HCT116 (cell line): ENCODE results near the gene COLEC11. TPM values are rescaled to one million over a fixed set of nuclear protein-coding genes. Genes with fewer than 3 reads are reported as not detected.

Experiments
- ATAC-seq: fragments of 200-7000 bp; cut with Tn5 transposase; 2 replicates; pipeline ENCODE4 v1.9.1; 2020; ENCODE audit warnings: mild to moderate bottlenecking, moderate library complexity
- BruUV-seq: library from RNA; stranded (reverse); fragments of 400-500 nt; replicated peaks from 2 replicates; lab custom pipeline; 2021; lab: Mats Ljungman, UMichigan
- CTCF ChIA-PET: fragments of 300-600 bp; sonication (Branson Sonifier 250); formaldehyde crosslinking; loops from one replicate; lab custom pipeline; 2021; ENCODE audit warnings: antibody characterized with exemption; lab: Charles Lee
- POLR2A ChIA-PET: fragments of 300-600, 350-600 bp; sonication (Branson Sonifier 250); formaldehyde crosslinking; loops from one replicate; lab custom pipeline; 2021; ENCODE audit warnings: antibody characterized with exemption; lab: Charles Lee
- RAD21 ChIA-PET, 2 experiments: fragments of 300-600 bp; sonication (Branson Sonifier 250); formaldehyde crosslinking; loops; one replicate each; lab custom pipeline; 2023; ENCODE audit warnings: low total read pairs in 2 of 2; ENCODE audit not compliant: uncharacterized antibody in 2 of 2, unreplicated experiment in 2 of 2, low non-redundant PET in 1 of 2; lab: Charles Lee
- DNase-seq: peaks from one replicate; pipeline ENCODE4 v3.0.0-alpha.2; 2010; ENCODE audit warnings: low read depth, low spot score
- H2AFZ ChIP-seq: fragments of 200-600 bp; shearing (Covaris generic), sonication (generic); 2 replicates; pipeline ENCODE4 v1.6.1; 2017; ENCODE audit warnings: low read depth, mixed run types, mixed read lengths, antibody characterized with exemption, low read length; ENCODE audit not compliant: poor library complexity, severe bottlenecking
- H3K27ac ChIP-seq: 2 replicates; pipeline ENCODE4 v1.5.1; 2012; ENCODE audit warnings: low read depth, low read length
- H3K27me3 ChIP-seq: fragments of 200-600 bp; sonication (generic); 2 replicates; pipeline ENCODE4 v1.6.1; 2016; ENCODE audit warnings: mixed run types, low read length, mixed read lengths; ENCODE audit not compliant: insufficient read depth
- H3K36me3 ChIP-seq, 2 experiments: fragments of 200-500 bp in 1 of 2; fragments of 200-600 bp in 1 of 2; sonication (Bioruptor generic) in 1 of 2; sonication (generic) in 1 of 2; 2 replicates each; pipeline versions ENCODE4 v1.5.1 to v1.6.1; 2014 to 2016; ENCODE audit warnings: low read length in 2 of 2, inconsistent platforms in 1 of 2, mixed read lengths in 1 of 2, mixed run types in 1 of 2; ENCODE audit not compliant: insufficient read depth in 2 of 2, control insufficient read depth in 1 of 2
- H3K4me1 ChIP-seq, 2 experiments: fragments of 200-600 bp in 1 of 2; sonication (generic) in 1 of 2; 2 replicates each; pipeline versions ENCODE4 v1.5.1 to v1.6.1; 2012 to 2017; ENCODE audit warnings: low read length in 2 of 2, inconsistent platforms in 1 of 2, mild to moderate bottlenecking in 1 of 2, mixed read lengths in 1 of 2, mixed run types in 1 of 2, moderate library complexity in 1 of 2; ENCODE audit not compliant: insufficient read depth in 2 of 2, control insufficient read depth in 1 of 2
- H3K4me2 ChIP-seq: fragments of 200-600 bp; sonication (generic); 2 replicates; pipeline ENCODE4 v1.6.1; 2017; ENCODE audit warnings: mixed run types, low read length, mixed read lengths
- H3K4me3 ChIP-seq, 2 experiments: fragments of 200-600 bp in 1 of 2; sonication (generic) in 1 of 2; replicated peaks in 1 of 2; 2 replicates each; pipeline ENCODE4 v1.5.1; 2011 to 2016; ENCODE audit warnings: low read length in 2 of 2, control low read depth in 1 of 2, low read depth in 1 of 2, mild to moderate bottlenecking in 1 of 2, mixed read lengths in 1 of 2, mixed run types in 1 of 2
- H3K79me2 ChIP-seq: fragments of 200-600 bp; sonication (generic); 2 replicates; pipeline ENCODE4 v1.6.1; 2017; ENCODE audit warnings: mild to moderate bottlenecking, mixed run types, low read length, moderate library complexity, mixed read lengths; ENCODE audit not compliant: insufficient read depth
- H3K9ac ChIP-seq: fragments of 200-600 bp; sonication (generic); 2 replicates; pipeline ENCODE4 v1.6.1; 2016; ENCODE audit warnings: low read length, mixed read lengths
- H3K9me2 ChIP-seq: fragments of 200-600 bp; sonication (generic), shearing (Covaris generic); 2 replicates; pipeline ENCODE4 v1.6.1; 2017; ENCODE audit warnings: mixed run types, mild to moderate bottlenecking, moderate library complexity; ENCODE audit not compliant: insufficient read depth
- H3K9me3 ChIP-seq, 2 experiments: fragments of 200-500 bp in 1 of 2; fragments of 200-600 bp in 1 of 2; sonication (Bioruptor generic) in 1 of 2; sonication (generic) in 1 of 2; 2 replicates each; pipeline ENCODE4 v1.6.1; 2014 to 2017; ENCODE audit warnings: low read length in 2 of 2, mixed read lengths in 2 of 2, inconsistent platforms in 1 of 2, low read depth in 1 of 2, mild to moderate bottlenecking in 1 of 2, mixed run types in 1 of 2, moderate library complexity in 1 of 2; ENCODE audit not compliant: control insufficient read depth in 1 of 2, insufficient read depth in 1 of 2
- H4K20me1 ChIP-seq: fragments of 200-600 bp; sonication (generic), shearing (Covaris generic); 2 replicates; pipeline ENCODE4 v1.6.1; 2017; ENCODE audit warnings: mixed run types, mild to moderate bottlenecking, moderate library complexity; ENCODE audit not compliant: insufficient read depth
- CBX3 ChIP-seq: IDR thresholded peaks from 2 replicates; pipeline ENCODE4 v1.6.1; 2012; ENCODE audit warnings: low read depth
- CEBPB ChIP-seq: IDR thresholded peaks from 2 replicates; pipeline ENCODE4 v1.6.1; 2012; ENCODE audit warnings: low read depth
- EZH2 ChIP-seq: fragments of 200-600 bp; sonication (generic); IDR thresholded peaks from 2 replicates; pipeline ENCODE4 v1.6.1; 2017; ENCODE audit warnings: antibody characterized with exemption, mixed run types
- EZH2phosphoT487 ChIP-seq: fragments of 200-600 bp; IDR thresholded peaks from 2 replicates; pipeline ENCODE4 v1.6.1; 2018; ENCODE audit warnings: antibody characterized with exemption, borderline replicate concordance
- FOSL1 ChIP-seq: IDR thresholded peaks from 2 replicates; pipeline ENCODE4 v1.6.1; 2012; ENCODE audit warnings: low read depth
- JUND ChIP-seq: IDR thresholded peaks from 2 replicates; pipeline ENCODE4 v1.6.1; 2012
- MAX ChIP-seq: IDR thresholded peaks from 2 replicates; pipeline ENCODE4 v1.6.1; 2012
- POLR2A ChIP-seq: IDR thresholded peaks from 2 replicates; pipeline ENCODE4 v1.7.0; 2011; ENCODE audit warnings: borderline replicate concordance; ENCODE audit not compliant: insufficient read depth, insufficient read length; ENCODE audit errors: extremely low read depth
- POLR2AphosphoS5 ChIP-seq: IDR thresholded peaks from 2 replicates; pipeline ENCODE4 v1.6.1; 2011; ENCODE audit warnings: mild to moderate bottlenecking, low read depth, low read length, moderate library complexity
- RAD21 ChIP-seq: IDR thresholded peaks from 2 replicates; pipeline ENCODE4 v1.6.1; 2012; ENCODE audit warnings: low read depth, mild to moderate bottlenecking
- SIN3A ChIP-seq: IDR thresholded peaks from 2 replicates; pipeline ENCODE4 v1.6.1; 2012; ENCODE audit warnings: low read depth
- SP1 ChIP-seq: IDR thresholded peaks from 2 replicates; pipeline ENCODE4 v1.6.1; 2012; ENCODE audit warnings: low read depth
- SRF ChIP-seq: IDR thresholded peaks from 2 replicates; pipeline ENCODE4 v1.6.1; 2012; ENCODE audit warnings: low read depth
- TCF7L2 ChIP-seq: IDR thresholded peaks from 2 replicates; pipeline ENCODE4 v1.7.0; 2011; ENCODE audit warnings: borderline replicate concordance, inconsistent platforms; ENCODE audit not compliant: insufficient read depth, insufficient read length; ENCODE audit errors: extremely low read depth
- YY1 ChIP-seq: IDR thresholded peaks from 2 replicates; pipeline ENCODE4 v1.6.1; 2011; ENCODE audit warnings: low read length, low read depth, moderate library complexity, mild to moderate bottlenecking; ENCODE audit not compliant: insufficient replicate concordance; ENCODE audit errors: extremely low read depth
- ZFX ChIP-seq: fragments of 450-650 bp; IDR thresholded peaks from 2 replicates; pipeline ENCODE4 v1.6.1; 2017
- intact Hi-C: fragments of 100-400 bp; cut with micrococcal nuclease; formaldehyde crosslinking; loops from 2 replicates; pipeline ENCODE4 v1.10.0; 2022
- total RNA-seq: library from RNA; stranded (reverse); gene quantifications from one replicate; pipeline ENCODE4 v1.2.1, GENCODE V29; 2021; ENCODE audit not compliant: unreplicated experiment
- TF ChIP-seq, protein P1 (sequence below): IDR thresholded peaks from 2 replicates; pipeline ENCODE4 v1.6.1; 2011; ENCODE audit warnings: mild to moderate bottlenecking, low read length, moderate library complexity; ENCODE audit not compliant: insufficient replicate concordance; ENCODE audit errors: extremely low read depth
- TF ChIP-seq, protein P2 (sequence below), 3 experiments: fragments of 200-600 bp in 1 of 3; sonication (generic) in 1 of 3; IDR thresholded peaks in 2 of 3; conservative IDR thresholded peaks in 1 of 3; 2 replicates each; pipeline ENCODE4 v1.5.1; 2012 to 2017; ENCODE audit warnings: low read depth in 2 of 3, low read length in 2 of 3, antibody characterized with exemption in 1 of 3, borderline replicate concordance in 1 of 3, control low read depth in 1 of 3, mild to moderate bottlenecking in 1 of 3, mixed read lengths in 1 of 3, mixed run types in 1 of 3, moderate library complexity in 1 of 3; ENCODE audit not compliant: insufficient read depth in 1 of 3

Gene COLEC11
- total RNA-seq, 1 experiment from 2014 or later, result 0.15 TPM

DNA sequence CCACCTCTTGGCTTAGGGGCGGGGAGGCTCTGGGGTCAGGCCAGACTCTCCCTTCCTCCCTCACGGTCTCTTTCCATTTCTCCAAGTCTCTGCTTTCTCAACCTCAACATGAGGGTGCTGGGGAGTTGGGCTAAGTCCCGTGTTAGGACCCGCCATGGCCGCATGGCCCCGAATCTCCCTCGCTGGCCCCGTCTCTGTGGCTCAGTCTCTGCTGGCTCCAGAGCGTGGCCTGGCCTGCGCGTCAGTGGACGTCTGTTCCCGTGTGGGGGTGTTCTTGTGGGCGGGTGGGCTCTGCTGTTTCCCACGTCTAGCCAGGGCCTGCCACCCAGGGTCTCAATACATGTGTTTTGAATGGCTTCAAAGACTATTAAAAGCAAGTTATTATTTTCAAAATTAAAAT, 75.5 kb downstream of the COLEC11 start:
- no peaks in the 10 kb centered on the region for H3K9me2 ChIP-seq
- no peak overlapping the region for H3K27ac ChIP-seq
- intact Hi-C loops, result no loop called here
- CTCF ChIA-PET, result no interaction called here
- POLR2A ChIA-PET, result no interaction called here
- no peak for TF ChIP-seq FOSL1
- no peak for TF ChIP-seq TCF7L2
- no peak for TF ChIP-seq SP1
- TF ChIP-seq RAD21, result no peak
- TF ChIP-seq EZH2phosphoT487, result no peak
- TF ChIP-seq, all 23 proteins: peak for 0
- Histone ChIP-seq H3K4me3 (no peak overlapping the region), H3K4me2 (no peak overlapping the region), H4K20me1 (no peaks in the 10 kb centered on the region), H3K27me3 (no peaks in the 10 kb centered on the region), H3K79me2 (no peaks in the 10 kb centered on the region), H3K9me3 (no peaks in the 10 kb centered on the region), H2AFZ (no peak overlapping the region), H3K4me1 (no peaks in the 10 kb centered on the region), H3K9ac (no peak overlapping the region), H3K36me3 (no peaks in the 10 kb centered on the region)
- ATAC-seq, result no peak
- no TSS peak for BruUV-seq
- no peak for DNase-seq
- RAD21 ChIA-PET, result no interaction called here

DNA sequence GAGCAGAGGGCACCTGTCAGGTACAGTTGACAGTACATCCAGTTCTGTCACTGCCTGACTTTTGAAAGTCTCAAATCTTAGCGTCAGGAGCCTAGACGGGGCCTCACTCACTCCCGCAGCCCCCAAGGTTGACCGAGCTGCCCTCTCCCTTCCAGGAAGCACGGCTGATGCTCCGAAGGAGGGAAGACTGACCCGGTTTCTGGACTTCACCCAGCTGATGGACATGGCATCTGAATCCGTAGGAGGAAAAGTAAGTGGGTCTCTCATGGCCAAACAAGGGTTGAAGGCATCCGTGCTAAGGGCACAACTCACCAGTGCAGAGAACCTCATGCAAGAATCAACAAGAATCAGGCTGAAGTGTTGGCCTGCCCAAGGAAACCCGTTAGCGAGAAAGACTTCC, 76.0 kb downstream of the COLEC11 start:
- no peak overlapping the region for H3K4me2 ChIP-seq
- no peak overlapping the region for H2AFZ ChIP-seq
- H3K79me2 ChIP-seq, result no peaks in the 10 kb centered on the region
- H3K9ac ChIP-seq, result no peak overlapping the region
- H3K27ac ChIP-seq, result no peak overlapping the region
- H3K9me3 ChIP-seq, result no peaks in the 10 kb centered on the region
- H3K4me3 ChIP-seq, result no peak overlapping the region
- TF ChIP-seq JUND (no peak), POLR2AphosphoS5 (no peak), ZFX (no peak), RAD21 (no peak), CBX3 (no peak), MAX (no peak), YY1 (no peak), SIN3A (no peak), EZH2 (no peak), CEBPB (no peak), POLR2A (no peak), SRF (no peak), EZH2phosphoT487 (no peak), FOSL1 (no peak)
- TF ChIP-seq, protein P1, sequence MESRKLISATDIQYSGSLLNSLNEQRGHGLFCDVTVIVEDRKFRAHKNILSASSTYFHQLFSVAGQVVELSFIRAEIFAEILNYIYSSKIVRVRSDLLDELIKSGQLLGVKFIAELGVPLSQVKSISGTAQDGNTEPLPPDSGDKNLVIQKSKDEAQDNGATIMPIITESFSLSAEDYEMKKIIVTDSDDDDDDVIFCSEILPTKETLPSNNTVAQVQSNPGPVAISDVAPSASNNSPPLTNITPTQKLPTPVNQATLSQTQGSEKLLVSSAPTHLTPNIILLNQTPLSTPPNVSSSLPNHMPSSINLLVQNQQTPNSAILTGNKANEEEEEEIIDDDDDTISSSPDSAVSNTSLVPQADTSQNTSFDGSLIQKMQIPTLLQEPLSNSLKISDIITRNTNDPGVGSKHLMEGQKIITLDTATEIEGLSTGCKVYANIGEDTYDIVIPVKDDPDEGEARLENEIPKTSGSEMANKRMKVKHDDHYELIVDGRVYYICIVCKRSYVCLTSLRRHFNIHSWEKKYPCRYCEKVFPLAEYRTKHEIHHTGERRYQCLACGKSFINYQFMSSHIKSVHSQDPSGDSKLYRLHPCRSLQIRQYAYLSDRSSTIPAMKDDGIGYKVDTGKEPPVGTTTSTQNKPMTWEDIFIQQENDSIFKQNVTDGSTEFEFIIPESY, result no peak
- TF ChIP-seq, protein P2, sequence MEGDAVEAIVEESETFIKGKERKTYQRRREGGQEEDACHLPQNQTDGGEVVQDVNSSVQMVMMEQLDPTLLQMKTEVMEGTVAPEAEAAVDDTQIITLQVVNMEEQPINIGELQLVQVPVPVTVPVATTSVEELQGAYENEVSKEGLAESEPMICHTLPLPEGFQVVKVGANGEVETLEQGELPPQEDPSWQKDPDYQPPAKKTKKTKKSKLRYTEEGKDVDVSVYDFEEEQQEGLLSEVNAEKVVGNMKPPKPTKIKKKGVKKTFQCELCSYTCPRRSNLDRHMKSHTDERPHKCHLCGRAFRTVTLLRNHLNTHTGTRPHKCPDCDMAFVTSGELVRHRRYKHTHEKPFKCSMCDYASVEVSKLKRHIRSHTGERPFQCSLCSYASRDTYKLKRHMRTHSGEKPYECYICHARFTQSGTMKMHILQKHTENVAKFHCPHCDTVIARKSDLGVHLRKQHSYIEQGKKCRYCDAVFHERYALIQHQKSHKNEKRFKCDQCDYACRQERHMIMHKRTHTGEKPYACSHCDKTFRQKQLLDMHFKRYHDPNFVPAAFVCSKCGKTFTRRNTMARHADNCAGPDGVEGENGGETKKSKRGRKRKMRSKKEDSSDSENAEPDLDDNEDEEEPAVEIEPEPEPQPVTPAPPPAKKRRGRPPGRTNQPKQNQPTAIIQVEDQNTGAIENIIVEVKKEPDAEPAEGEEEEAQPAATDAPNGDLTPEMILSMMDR (IDR thresholded peaks at IDR 0.05 in 2 of 3, conservative IDR thresholded peaks at IDR 0.05 in 1 of 3; ENCODE audit: borderline replicate concordance in 1 of 3, insufficient read depth in 1 of 3, low read depth in 2 of 3, low read length in 2 of 3), result no peak
- BruUV-seq, result no TSS peak
- ChIA-PET POLR2A (no interaction called here), CTCF (no interaction called here), RAD21 (no interaction called here)
- intact Hi-C loops, result no loop called here
- no peaks in the 10 kb centered on the region for H3K36me3 ChIP-seq
- DNase-seq, result no peak
- no peaks in the 10 kb centered on the region for H3K4me1 ChIP-seq
- ATAC-seq, result no peak
- no peaks in the 10 kb centered on the region for H4K20me1 ChIP-seq
- H3K27me3 ChIP-seq, result no peaks in the 10 kb centered on the region
- H3K9me2 ChIP-seq, result no peaks in the 10 kb centered on the region
